Measurements from ENCODE around the gene TARS3.
"Not testable (repeated sequence)": the region's sequence is repeated elsewhere in the genome, so short reads cannot be mapped to it uniquely, and the experiment has no call there.

TARS3 gene

DNA sequence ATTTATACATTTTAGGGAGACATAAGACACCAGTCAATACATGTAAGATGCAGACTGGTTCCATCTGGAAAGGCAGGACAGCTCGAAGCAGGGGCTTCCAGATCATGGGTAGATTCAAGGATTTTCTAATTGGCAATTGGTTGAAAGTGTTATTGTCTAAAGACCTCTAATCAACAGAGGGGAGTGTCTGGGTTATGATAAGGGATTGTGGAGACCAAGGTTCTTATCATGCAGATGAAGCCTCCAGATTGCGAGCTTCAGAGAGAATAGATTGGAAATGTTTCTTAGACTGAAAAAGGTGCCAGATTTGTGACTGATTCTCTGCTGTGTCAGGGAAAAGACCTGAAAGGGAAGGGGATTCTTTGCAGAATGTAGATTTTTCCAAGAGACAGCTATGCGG lies 87.2 kb downstream of the TARS3 start:
- Histone ChIP-seq H4K20me1 (ENCODE audit: insufficient read depth, low read length) (peaks cover 13% of the 10 kb centered on the region), H3K79me2 (ENCODE audit: low read length) (no peaks in the 10 kb centered on the region), H3K9me3 (ENCODE audit: insufficient read depth, low read length) (no peaks in the 10 kb centered on the region), H3K9ac (ENCODE audit: low read length) (no peak overlapping the region), H3K27ac (ENCODE audit: low read length) (no peak overlapping the region), H3K36me3 (replicated peaks; ENCODE audit: low read depth, low read length) (peaks cover 30% of the 10 kb centered on the region), H3K4me2 (ENCODE audit: low read length) (no peak overlapping the region), H2AFZ (ENCODE audit: low read depth, low read length) (no peak overlapping the region), H3K4me3 (ENCODE audit: low read length) (no peak overlapping the region), H3K4me1 (ENCODE audit: low read length) (peaks cover 8% of the 10 kb centered on the region), H3K27me3 (ENCODE audit: low read depth, low read length) (no peaks in the 10 kb centered on the region)
- TF ChIP-seq, protein P1, sequence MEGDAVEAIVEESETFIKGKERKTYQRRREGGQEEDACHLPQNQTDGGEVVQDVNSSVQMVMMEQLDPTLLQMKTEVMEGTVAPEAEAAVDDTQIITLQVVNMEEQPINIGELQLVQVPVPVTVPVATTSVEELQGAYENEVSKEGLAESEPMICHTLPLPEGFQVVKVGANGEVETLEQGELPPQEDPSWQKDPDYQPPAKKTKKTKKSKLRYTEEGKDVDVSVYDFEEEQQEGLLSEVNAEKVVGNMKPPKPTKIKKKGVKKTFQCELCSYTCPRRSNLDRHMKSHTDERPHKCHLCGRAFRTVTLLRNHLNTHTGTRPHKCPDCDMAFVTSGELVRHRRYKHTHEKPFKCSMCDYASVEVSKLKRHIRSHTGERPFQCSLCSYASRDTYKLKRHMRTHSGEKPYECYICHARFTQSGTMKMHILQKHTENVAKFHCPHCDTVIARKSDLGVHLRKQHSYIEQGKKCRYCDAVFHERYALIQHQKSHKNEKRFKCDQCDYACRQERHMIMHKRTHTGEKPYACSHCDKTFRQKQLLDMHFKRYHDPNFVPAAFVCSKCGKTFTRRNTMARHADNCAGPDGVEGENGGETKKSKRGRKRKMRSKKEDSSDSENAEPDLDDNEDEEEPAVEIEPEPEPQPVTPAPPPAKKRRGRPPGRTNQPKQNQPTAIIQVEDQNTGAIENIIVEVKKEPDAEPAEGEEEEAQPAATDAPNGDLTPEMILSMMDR (IDR thresholded peaks at IDR 0.05; ENCODE audit: low read depth, low read length) = no peak
- TF ChIP-seq EZH2phosphoT487 (IDR thresholded peaks at IDR 0.05; ENCODE audit: low read depth) = no peak

DNA sequence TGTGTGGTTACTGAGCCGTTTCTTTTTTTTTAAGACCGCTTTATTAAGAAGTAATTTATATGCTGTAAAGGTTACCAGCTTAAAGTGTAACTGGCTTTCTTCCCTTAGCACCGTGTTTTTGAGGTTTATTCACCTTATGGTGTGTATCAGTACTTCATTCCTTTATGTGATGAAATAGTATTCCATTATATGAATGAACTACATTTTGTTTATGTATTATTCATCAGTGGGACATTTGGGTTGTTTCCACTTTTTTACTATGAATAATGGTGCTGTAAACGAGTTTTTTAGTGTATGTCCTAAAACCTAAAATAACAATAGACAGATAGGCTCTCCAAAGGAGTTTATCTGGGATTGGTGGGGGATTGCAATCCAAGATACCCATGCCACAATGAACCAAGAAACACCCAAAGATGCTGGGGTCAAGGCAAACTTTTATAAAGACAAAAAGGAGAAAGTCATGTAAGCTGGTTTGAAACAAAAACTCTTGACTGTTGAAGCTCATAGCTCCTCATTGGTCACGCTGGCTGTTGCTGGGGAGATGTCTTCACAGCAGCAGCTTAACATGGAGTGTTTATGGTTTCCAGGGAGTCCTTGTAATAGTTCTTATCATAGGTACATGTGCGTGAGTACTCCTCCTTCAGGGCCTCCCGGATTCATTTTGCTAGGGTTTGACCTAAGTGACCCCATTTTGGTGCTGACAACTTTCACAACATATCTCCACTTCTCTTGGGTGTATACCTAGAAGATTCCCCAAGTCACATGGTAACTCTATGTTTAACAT lies 88.1 kb downstream of the TARS3 start:
- no peaks in the 10 kb centered on the region for H3K27me3 ChIP-seq (ENCODE audit: low read depth, low read length)
- no peak overlapping the region for H2AFZ ChIP-seq (ENCODE audit: low read depth, low read length)
- H3K9me3 ChIP-seq (ENCODE audit: insufficient read depth, low read length) = no peaks in the 10 kb centered on the region
- TF ChIP-seq EZH2phosphoT487 (IDR thresholded peaks at IDR 0.05; ENCODE audit: low read depth) = no peak
- TF ChIP-seq, protein P1 (IDR thresholded peaks at IDR 0.05; ENCODE audit: low read depth, low read length) = no peak
- H3K79me2 ChIP-seq (ENCODE audit: low read length) = no peaks in the 10 kb centered on the region
- no peak overlapping the region for H3K4me2 ChIP-seq (ENCODE audit: low read length)
- H3K4me1 ChIP-seq (ENCODE audit: low read length) = peaks cover 4% of the 10 kb centered on the region
- H3K27ac ChIP-seq (ENCODE audit: low read length) = no peak overlapping the region
- H3K9ac ChIP-seq (ENCODE audit: low read length) = no peak overlapping the region
- H3K4me3 ChIP-seq (ENCODE audit: low read length) = no peak overlapping the region
- peaks cover 9% of the 10 kb centered on the region for H4K20me1 ChIP-seq (ENCODE audit: insufficient read depth, low read length)
- H3K36me3 ChIP-seq (replicated peaks; ENCODE audit: low read depth, low read length) = peaks cover 23% of the 10 kb centered on the region

DNA sequence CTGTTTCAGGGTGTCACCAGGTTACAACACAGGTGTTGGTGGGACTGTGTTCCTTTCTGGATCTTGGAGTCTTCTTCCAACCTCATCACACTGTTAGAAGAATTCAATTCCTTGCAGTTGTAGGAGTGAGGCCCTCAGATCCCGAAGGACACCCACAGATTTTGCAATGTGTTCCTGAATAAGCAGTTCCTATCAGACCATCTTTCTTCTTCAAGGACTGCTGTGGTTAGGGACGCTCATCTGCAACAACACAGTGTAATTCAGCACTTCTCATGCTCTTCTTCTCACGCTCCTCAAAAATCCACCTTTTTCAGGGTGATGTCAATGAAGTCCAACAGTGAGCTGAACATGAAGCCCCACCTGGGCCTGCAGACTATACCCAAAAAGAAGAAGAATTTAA lies 90.9 kb downstream of the TARS3 start:
- no peaks in the 10 kb centered on the region for H3K79me2 ChIP-seq (ENCODE audit: low read length)
- no peak overlapping the region for H2AFZ ChIP-seq (ENCODE audit: low read depth, low read length)
- H3K9ac ChIP-seq (ENCODE audit: low read length) = no peak overlapping the region
- H3K4me3 ChIP-seq (ENCODE audit: low read length) = no peak overlapping the region
- no peak overlapping the region for H3K4me2 ChIP-seq (ENCODE audit: low read length)
- H3K27me3 ChIP-seq (ENCODE audit: low read depth, low read length) = no peaks in the 10 kb centered on the region
- TF ChIP-seq EZH2phosphoT487 (IDR thresholded peaks at IDR 0.05; ENCODE audit: low read depth) = no peak
- TF ChIP-seq, protein P1 (IDR thresholded peaks at IDR 0.05; ENCODE audit: low read depth, low read length) = no peak
- no peak overlapping the region for H3K27ac ChIP-seq (ENCODE audit: low read length)
- H4K20me1 ChIP-seq (ENCODE audit: insufficient read depth, low read length) = no peaks in the 10 kb centered on the region
- no peaks in the 10 kb centered on the region for H3K9me3 ChIP-seq (ENCODE audit: insufficient read depth, low read length)
- no peaks in the 10 kb centered on the region for H3K36me3 ChIP-seq (replicated peaks; ENCODE audit: low read depth, low read length)
- no peaks in the 10 kb centered on the region for H3K4me1 ChIP-seq (ENCODE audit: low read length)

DNA sequence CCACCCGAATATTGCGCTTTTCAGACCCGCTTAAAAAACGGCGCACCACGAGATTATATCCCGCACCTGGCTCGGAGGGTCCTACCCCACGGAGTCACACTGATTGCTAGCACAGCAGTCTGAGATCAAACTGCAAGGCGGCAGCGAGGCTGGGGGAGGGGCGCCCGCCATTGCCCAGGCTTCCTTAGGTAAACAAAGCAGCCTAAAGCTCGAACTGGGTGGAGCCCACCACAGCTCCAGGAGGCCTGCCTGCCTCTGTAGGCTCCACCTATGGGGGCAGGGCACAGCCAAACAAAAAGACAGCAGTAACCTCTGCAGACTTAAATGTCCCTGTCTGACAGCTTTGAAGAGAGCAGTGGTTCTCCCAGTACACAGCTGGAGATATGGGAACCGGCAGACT lies 97.5 kb downstream of the TARS3 start:
- H3K9ac ChIP-seq (ENCODE audit: low read length); H3K79me2 ChIP-seq (ENCODE audit: low read length): not testable (repeated sequence)

More for the DNA sequence above, 97.5 kb downstream of the TARS3 start:
- H3K4me3 ChIP-seq (ENCODE audit: low read length); H3K27ac ChIP-seq (ENCODE audit: low read length); H3K4me1 ChIP-seq (ENCODE audit: low read length); H3K27me3 ChIP-seq (ENCODE audit: low read depth, low read length); H3K4me2 ChIP-seq (ENCODE audit: low read length); H4K20me1 ChIP-seq (ENCODE audit: insufficient read depth, low read length); H2AFZ ChIP-seq (ENCODE audit: low read depth, low read length); H3K9me3 ChIP-seq (ENCODE audit: insufficient read depth, low read length): not testable (repeated sequence)
- H3K36me3 ChIP-seq (replicated peaks; ENCODE audit: low read depth, low read length) = peaks cover 12% of the 10 kb centered on the region

Measured in OCI-LY3 (cell line).